Uterus (tissue), 2 donors: Measurements from ENCODE around the gene SALL2.

Experiments
- POLR2A ChIP-seq, 2 donors: fragments of 450-650 bp; IDR thresholded peaks; one replicate each; pipeline ENCODE4 v1.6.1; 2016; ENCODE audit warnings: antibody characterized with exemption in 2 of 2, mild to moderate bottlenecking in 1 of 2, moderate library complexity in 1 of 2
- TF ChIP-seq, protein P1 (sequence below), 4 experiments: fragments of 200-600 bp in 2 of 4; fragments of 450-650 bp in 2 of 4; sonication (generic) in 2 of 4; IDR thresholded peaks; one replicate each; pipeline ENCODE4 v1.5.1; 2016 to 2019; ENCODE audit warnings: antibody characterized with exemption in 4 of 4, mild to moderate bottlenecking in 2 of 4, moderate library complexity in 1 of 4

DNA sequence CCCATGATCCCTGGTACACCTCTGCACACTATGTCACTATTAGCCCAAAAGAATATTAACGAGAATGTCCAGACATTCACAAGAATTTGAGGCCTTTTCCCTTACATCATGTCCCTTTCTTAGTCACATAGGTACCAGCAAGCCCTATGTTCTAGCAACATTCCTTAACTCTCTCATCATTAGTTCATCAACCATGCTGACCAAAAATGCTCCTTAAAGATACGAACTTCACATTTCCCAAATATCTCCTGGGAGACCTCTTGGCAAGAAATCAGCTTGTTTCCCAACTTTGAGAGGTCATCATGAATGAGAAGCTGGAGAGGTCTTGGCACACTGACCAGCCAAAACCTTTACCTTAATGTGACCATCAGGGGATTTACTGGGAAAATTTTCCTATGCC is 4.6 kb downstream of the SALL2 start:
- TF ChIP-seq, protein P1, sequence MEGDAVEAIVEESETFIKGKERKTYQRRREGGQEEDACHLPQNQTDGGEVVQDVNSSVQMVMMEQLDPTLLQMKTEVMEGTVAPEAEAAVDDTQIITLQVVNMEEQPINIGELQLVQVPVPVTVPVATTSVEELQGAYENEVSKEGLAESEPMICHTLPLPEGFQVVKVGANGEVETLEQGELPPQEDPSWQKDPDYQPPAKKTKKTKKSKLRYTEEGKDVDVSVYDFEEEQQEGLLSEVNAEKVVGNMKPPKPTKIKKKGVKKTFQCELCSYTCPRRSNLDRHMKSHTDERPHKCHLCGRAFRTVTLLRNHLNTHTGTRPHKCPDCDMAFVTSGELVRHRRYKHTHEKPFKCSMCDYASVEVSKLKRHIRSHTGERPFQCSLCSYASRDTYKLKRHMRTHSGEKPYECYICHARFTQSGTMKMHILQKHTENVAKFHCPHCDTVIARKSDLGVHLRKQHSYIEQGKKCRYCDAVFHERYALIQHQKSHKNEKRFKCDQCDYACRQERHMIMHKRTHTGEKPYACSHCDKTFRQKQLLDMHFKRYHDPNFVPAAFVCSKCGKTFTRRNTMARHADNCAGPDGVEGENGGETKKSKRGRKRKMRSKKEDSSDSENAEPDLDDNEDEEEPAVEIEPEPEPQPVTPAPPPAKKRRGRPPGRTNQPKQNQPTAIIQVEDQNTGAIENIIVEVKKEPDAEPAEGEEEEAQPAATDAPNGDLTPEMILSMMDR (IDR thresholded peaks at IDR 0.05), result no peak
- TF ChIP-seq POLR2A (IDR thresholded peaks at IDR 0.05), result no peak
